Measurements from ENCODE around the gene SNPH. TPM values are rescaled to one million over a fixed set of nuclear protein-coding genes. Genes with fewer than 3 reads are reported as not detected.

SNPH gene
- total and polyA plus RNA-seq, 2 of the 8 experiments (the other 6 are each of a cell fraction or from before 2014, with no cell fraction given), result 0.98 to 4.9 TPM

- FAIRE-seq (no peak), DNase-seq (ENCODE audit: low read depth in 1 of 2, low spot score in 2 of 2) (no peak)
- no peaks in the 10 kb centered on the region; a peak in 1 of 7 replicates for H3K4me1 ChIP-seq (replicated peaks in 1 of 4; ENCODE audit: control insufficient read depth in 3 of 4, insufficient read depth in 4 of 4, low read length in 3 of 4)
- CTCF ChIA-PET (ENCODE audit: partially characterized antibody), result interaction anchor here (1.1 to 1.4 kb wide), 3 partner anchors 9 to 186 kb away, joined by 3 read pairs; no protein-coding TSS in a partner anchor
- H3K4me3 ChIP-seq (ENCODE audit: extremely low read depth in 1 of 4, insufficient read depth in 2 of 4, low read depth in 3 of 4, low read length in 4 of 4), result no peak overlapping the region
- H2AFZ ChIP-seq (ENCODE audit: low read length), result no peak overlapping the region
- peaks cover 3% of the 10 kb centered on the region; the same call in 1 of the 2 replicates for H3K23me2 ChIP-seq (ENCODE audit: low read depth, low read length)
- no peak overlapping the region for H3K56ac ChIP-seq (replicated peaks; ENCODE audit: insufficient read length, low read depth, low read length)
- H3K27me3 ChIP-seq (replicated peaks in 1 of 4; ENCODE audit: control insufficient read depth in 3 of 4, extremely low read depth in 1 of 4, insufficient read depth in 3 of 4, low read length in 3 of 4), result peaks cover 0 to 6% (median 4%) of the 10 kb centered on the region in 4 experiments; a peak in 5 of 7 replicates
- no peak overlapping the region for H2BK15ac ChIP-seq (ENCODE audit: low read length)
- H3K79me2 ChIP-seq (ENCODE audit: control insufficient read depth in 1 of 2, insufficient read depth in 2 of 2, low read length in 2 of 2), result no peaks in the 10 kb centered on the region
- no peak overlapping the region for H3K4ac ChIP-seq (replicated peaks; ENCODE audit: insufficient read length, low read depth, low read length)
- 70% methylated on average over 12 of the region's 12 CpGs; no CpG with 5 or more reads in 1 of the 2 experiments for WGBS, 2 experiments (ENCODE audit: extremely low coverage in 1 of 2, insufficient coverage in 1 of 2, insufficient read length in 1 of 2, insufficient replicate concordance in 2 of 2, low coverage in 1 of 2, low lambda C conversion rate in 2 of 2, missing lambda C conversion rate in 1 of 2)
- H3K23ac ChIP-seq (ENCODE audit: insufficient read length), result no peak overlapping the region
- H4K91ac ChIP-seq (replicated peaks; ENCODE audit: insufficient read length, low read length), result no peak overlapping the region
- H3K9ac ChIP-seq (replicated peaks in 1 of 4; ENCODE audit: extremely low read depth in 1 of 4, low read depth in 3 of 4, low read length in 3 of 4), result no peak overlapping the region
- peaks cover 0 to 1% of the 10 kb centered on the region in 2 experiments for H4K20me1 ChIP-seq (replicated peaks in 1 of 2; ENCODE audit: control insufficient read depth in 1 of 2, insufficient read depth in 2 of 2, low read length in 2 of 2)
- H3K9me3 ChIP-seq (ENCODE audit: insufficient read depth in 2 of 2, low read depth in 1 of 2, low read length in 1 of 2), result no peaks in the 10 kb centered on the region
- no peak overlapping the region for H3K4me2 ChIP-seq (ENCODE audit: insufficient read depth in 1 of 2, low read depth in 2 of 2, low read length in 2 of 2)
- no peak overlapping the region for H2BK20ac ChIP-seq (ENCODE audit: low read length)
- no peak overlapping the region for H2BK5ac ChIP-seq (ENCODE audit: low read depth, low read length)
- H3K18ac ChIP-seq (ENCODE audit: extremely low read depth, low read length), result no peak overlapping the region
- H3K36me3 ChIP-seq (ENCODE audit: control insufficient read depth in 2 of 4, insufficient read depth in 4 of 4, low read length in 3 of 4), result no peaks in the 10 kb centered on the region
- H2BK12ac ChIP-seq (ENCODE audit: low read depth, low read length), result no peak overlapping the region
- no peak overlapping the region for H4K5ac ChIP-seq (ENCODE audit: insufficient read length, low read depth, low read length)
- no peaks in the 10 kb centered on the region for H3K79me1 ChIP-seq (ENCODE audit: low read depth, low read length)
- no peak overlapping the region for H4K8ac ChIP-seq (ENCODE audit: extremely low read depth, insufficient read depth, low read length)
- no peak overlapping the region for H3K27ac ChIP-seq (ENCODE audit: low read depth, low read length)
- POLR2A ChIA-PET (ENCODE audit: partially characterized antibody), result interaction anchor here (0.6 to 1.7 kb wide), 3 partner anchors 8 to 815 kb away, joined by 3 to 5 read pairs (median 3); partner anchors contain the start of gene SDCBP2
- H2BK120ac ChIP-seq (replicated peaks; ENCODE audit: low read depth, low read length), result no peak overlapping the region
- no peak overlapping the region for H3K14ac ChIP-seq (ENCODE audit: insufficient read length)
- no peak overlapping the region for H2AK5ac ChIP-seq (ENCODE audit: low read depth, low read length)
- TF ChIP-seq KDM1A (IDR thresholded peaks at IDR 0.05; ENCODE audit: borderline replicate concordance, low read length), result no peak
- TF ChIP-seq GTF2F1 (IDR thresholded peaks at IDR 0.05; ENCODE audit: borderline replicate concordance, low read depth, low read length), result no peak
- TF ChIP-seq YY1 (IDR thresholded peaks at IDR 0.05; ENCODE audit: low read depth, low read length), result no peak
- TF ChIP-seq SP2 (IDR thresholded peaks at IDR 0.05; ENCODE audit: low read length), result no peak
- no peak for TF ChIP-seq RAD21 (IDR thresholded peaks at IDR 0.05 in 1 of 2, conservative IDR thresholded peaks at IDR 0.05 in 1 of 2; ENCODE audit: low read depth in 2 of 2, low read length in 2 of 2)
- no peak for TF ChIP-seq HDAC6 (IDR thresholded peaks at IDR 0.05; ENCODE audit: low read depth, low read length)
- no peak for TF ChIP-seq SRF (IDR thresholded peaks at IDR 0.05; ENCODE audit: low read depth, low read length)
- TF ChIP-seq POLR2A (IDR thresholded peaks at IDR 0.05; ENCODE audit: control extremely low read depth in 1 of 2, low read depth in 2 of 2, low read length in 2 of 2), result no peak
- no peak for TF ChIP-seq BRCA1 (IDR thresholded peaks at IDR 0.05; ENCODE audit: low read depth, low read length)
- no peak for TF ChIP-seq KDM5A (IDR thresholded peaks at IDR 0.05; ENCODE audit: low read length)
- no peak for TF ChIP-seq ZNF274 (IDR thresholded peaks at IDR 0.05; ENCODE audit: borderline replicate concordance, extremely low read depth, low read length)
- no peak for TF ChIP-seq RXRA (IDR thresholded peaks at IDR 0.05; ENCODE audit: insufficient read depth, low read depth, low read length)
- no peak for TF ChIP-seq HDAC2 (IDR thresholded peaks at IDR 0.05; ENCODE audit: borderline replicate concordance in 1 of 2, low read depth in 2 of 2, low read length in 2 of 2)
Measured at GRCh38 chr20:1317545-1318255, 51.6 kb downstream of the SNPH start.

Measured in H1 (cell line).